Activated CD4-positive, alpha-beta memory T cell treated with anti-CD3 and anti-CD28 coated beads for 36 hours (primary cell): Measurements from ENCODE around the gene SGSM1. TPM values are rescaled to one million over a fixed set of nuclear protein-coding genes. Genes with fewer than 3 reads are reported as not detected.

Source experiments
- CTCF ChIA-PET: fragments of 350-600 bp; sonication (Branson Sonifier 250); formaldehyde crosslinking; loops from one replicate; lab custom pipeline; 2021; ENCODE audit warnings: antibody characterized with exemption, inconsistent platforms; lab: Charles Lee
- POLR2A ChIA-PET: fragments of 350-600 bp; sonication (Branson Sonifier 250); formaldehyde crosslinking; loops from one replicate; lab custom pipeline; 2021; ENCODE audit warnings: antibody characterized with exemption; lab: Charles Lee
- DNase-seq: peaks from one replicate; pipeline ENCODE4 v3.0.0-alpha.2; 2020
- H3K27ac Mint-ChIP-seq: one replicate; pipeline ENCODE4 v1.8.0; 2021; ENCODE audit warnings: mixed read lengths
- H3K27me3 Mint-ChIP-seq: one replicate; pipeline ENCODE4 v1.8.0; 2021; ENCODE audit warnings: mixed read lengths
- H3K36me3 Mint-ChIP-seq: one replicate; pipeline ENCODE4 v1.8.0; 2021; ENCODE audit warnings: mixed read lengths
- H3K4me1 Mint-ChIP-seq: one replicate; pipeline ENCODE4 v1.8.0; 2021; ENCODE audit warnings: low read depth, mixed read lengths
- H3K4me3 Mint-ChIP-seq: one replicate; pipeline ENCODE4 v1.8.0; 2021; ENCODE audit warnings: mild to moderate bottlenecking, mixed read lengths
- H3K9me3 Mint-ChIP-seq: one replicate; pipeline ENCODE4 v1.8.0; 2021; ENCODE audit warnings: mixed read lengths
- intact Hi-C: fragments of 100-400 bp; cut with micrococcal nuclease; formaldehyde crosslinking; loops from one replicate; pipeline ENCODE4 v1.15.1; 2023
- total RNA-seq, 2 experiments: library from RNA; stranded (reverse); gene quantifications; one replicate each; pipeline ENCODE4 v1.2.3, GENCODE V29; 2021

Gene SGSM1
- total RNA-seq, 2 experiments from 2014 or later: 0.29 to 0.38 TPM

- ChIA-PET CTCF (interaction anchor here (1.1 to 1.4 kb wide), 3 partner anchors 11 to 86 kb away, joined by 3 to 5 read pairs (median 5); no protein-coding TSS in a partner anchor), POLR2A (no interaction called here)
- H3K4me3 Mint-ChIP-seq: no peak overlapping the region
- intact Hi-C loops: no loop called here
- H3K27ac Mint-ChIP-seq: no peak overlapping the region
- no peaks in the 10 kb centered on the region for H3K4me1 Mint-ChIP-seq
- no peaks in the 10 kb centered on the region for H3K27me3 Mint-ChIP-seq
- no peak for DNase-seq
- H3K9me3 Mint-ChIP-seq: no peaks in the 10 kb centered on the region
- no peaks in the 10 kb centered on the region for H3K36me3 Mint-ChIP-seq
Observed at GRCh38 chr22:24962835-24963234, 156.8 kb downstream of the SGSM1 start.

- Mint-ChIP-seq H3K9me3 (no peaks in the 10 kb centered on the region), H3K4me1 (no peaks in the 10 kb centered on the region), H3K36me3 (no peaks in the 10 kb centered on the region), H3K27ac (no peak overlapping the region), H3K27me3 (no peaks in the 10 kb centered on the region), H3K4me3 (no peak overlapping the region)
- no peak for DNase-seq
- intact Hi-C loops: no loop called here
- CTCF ChIA-PET: no interaction called here
- POLR2A ChIA-PET: interaction anchor here (0.8 kb wide), 1 partner anchor 18 kb away, joined by 4 read pairs; no protein-coding TSS in a partner anchor
Observed at GRCh38 chr22:24964441-24964840, 158.4 kb downstream of the SGSM1 start.

- Mint-ChIP-seq H3K36me3 (no peaks in the 10 kb centered on the region), H3K4me1 (no peaks in the 10 kb centered on the region), H3K27me3 (no peaks in the 10 kb centered on the region), H3K27ac (no peak overlapping the region), H3K9me3 (no peaks in the 10 kb centered on the region), H3K4me3 (no peak overlapping the region)
- ChIA-PET CTCF (no interaction called here), POLR2A (no interaction called here)
- DNase-seq: no peak
- intact Hi-C loops: no loop called here
Observed at GRCh38 chr22:24965822-24966626, 160.0 kb downstream of the SGSM1 start.

- H3K36me3 Mint-ChIP-seq: no peaks in the 10 kb centered on the region
- H3K4me1 Mint-ChIP-seq: no peaks in the 10 kb centered on the region
- DNase-seq: no peak
- H3K4me3 Mint-ChIP-seq: no peak overlapping the region
- no peak overlapping the region for H3K27ac Mint-ChIP-seq
- POLR2A ChIA-PET: no interaction called here
- CTCF ChIA-PET: no interaction called here
- intact Hi-C loops: no loop called here
- H3K9me3 Mint-ChIP-seq: no peaks in the 10 kb centered on the region
- H3K27me3 Mint-ChIP-seq: no peaks in the 10 kb centered on the region
Observed at GRCh38 chr22:24968066-24968561, 162.1 kb downstream of the SGSM1 start.

- ChIA-PET POLR2A (no interaction called here), CTCF (interaction anchor here (1.2 kb wide), 1 partner anchor 84 kb away, joined by 4 read pairs; no protein-coding TSS in a partner anchor)
- intact Hi-C loops: no loop called here
- no peak for DNase-seq
- no peak overlapping the region for H3K27ac Mint-ChIP-seq
- no peaks in the 10 kb centered on the region for H3K36me3 Mint-ChIP-seq
- H3K4me1 Mint-ChIP-seq: no peaks in the 10 kb centered on the region
- no peaks in the 10 kb centered on the region for H3K9me3 Mint-ChIP-seq
- no peak overlapping the region for H3K4me3 Mint-ChIP-seq
- no peaks in the 10 kb centered on the region for H3K27me3 Mint-ChIP-seq
Observed at GRCh38 chr22:24969560-24970301, 163.7 kb downstream of the SGSM1 start.

- H3K4me3 Mint-ChIP-seq: no peak overlapping the region
- no peaks in the 10 kb centered on the region for H3K4me1 Mint-ChIP-seq
- POLR2A ChIA-PET: no interaction called here
- H3K9me3 Mint-ChIP-seq: no peaks in the 10 kb centered on the region
- H3K27me3 Mint-ChIP-seq: no peaks in the 10 kb centered on the region
- CTCF ChIA-PET: interaction anchor here (1.9 kb wide), 1 partner anchor 77 kb away, joined by 7 read pairs; no protein-coding TSS in a partner anchor
- no peak for DNase-seq
- intact Hi-C loops: no loop called here
- no peaks in the 10 kb centered on the region for H3K36me3 Mint-ChIP-seq
- no peak overlapping the region for H3K27ac Mint-ChIP-seq
Observed at GRCh38 chr22:24972369-24972768, 166.4 kb downstream of the SGSM1 start.

- intact Hi-C loops: no loop called here
- H3K27ac Mint-ChIP-seq: no peak overlapping the region
- POLR2A ChIA-PET: no interaction called here
Observed at GRCh38 chr22:24973872-24974271, 167.9 kb downstream of the SGSM1 start.

GRCh38 chr22:24975125-24975640 is 169.2 kb downstream of the SGSM1 start:
- no peak overlapping the region for H3K27ac Mint-ChIP-seq
- intact Hi-C loops: no loop called here
- CTCF ChIA-PET: no interaction called here
- no peak overlapping the region for H3K4me3 Mint-ChIP-seq
- H3K9me3 Mint-ChIP-seq: no peaks in the 10 kb centered on the region
- no peaks in the 10 kb centered on the region for H3K4me1 Mint-ChIP-seq
- no peak for DNase-seq
- H3K27me3 Mint-ChIP-seq: no peaks in the 10 kb centered on the region
- H3K36me3 Mint-ChIP-seq: no peaks in the 10 kb centered on the region
- POLR2A ChIA-PET: no interaction called here

More at GRCh38 chr22:24973872-24974271, 167.9 kb downstream of the SGSM1 start:
- no peak for DNase-seq
- Mint-ChIP-seq H3K4me1 (no peaks in the 10 kb centered on the region), H3K36me3 (no peaks in the 10 kb centered on the region), H3K9me3 (no peaks in the 10 kb centered on the region), H3K4me3 (no peak overlapping the region), H3K27me3 (no peaks in the 10 kb centered on the region)
- CTCF ChIA-PET: interaction anchor here (1.9 kb wide), 1 partner anchor 75 kb away, joined by 7 read pairs; no protein-coding TSS in a partner anchor

- POLR2A ChIA-PET: no interaction called here
- no peak overlapping the region for H3K4me3 Mint-ChIP-seq
- no peak overlapping the region for H3K27ac Mint-ChIP-seq
- CTCF ChIA-PET: no interaction called here
- DNase-seq: no peak
- no peaks in the 10 kb centered on the region for H3K27me3 Mint-ChIP-seq
- intact Hi-C loops: no loop called here
- H3K9me3 Mint-ChIP-seq: no peaks in the 10 kb centered on the region
- H3K36me3 Mint-ChIP-seq: no peaks in the 10 kb centered on the region
- H3K4me1 Mint-ChIP-seq: no peaks in the 10 kb centered on the region
Observed at GRCh38 chr22:24975813-24976341, 169.9 kb downstream of the SGSM1 start.

GRCh38 chr22:24976442-24977218 is 170.6 kb downstream of the SGSM1 start:
- no peak for DNase-seq
- Mint-ChIP-seq H3K4me3 (no peak overlapping the region), H3K4me1 (no peaks in the 10 kb centered on the region), H3K36me3 (no peaks in the 10 kb centered on the region), H3K27ac (no peak overlapping the region), H3K9me3 (no peaks in the 10 kb centered on the region), H3K27me3 (no peaks in the 10 kb centered on the region)
- intact Hi-C loops: no loop called here
- ChIA-PET POLR2A (no interaction called here), CTCF (interaction anchor here (1.5 kb wide), 1 partner anchor 25 kb away, joined by 3 read pairs; no protein-coding TSS in a partner anchor)
